Articular chondrocyte of knee joint (primary cell): ENCODE results near the gene PIMREG. TPM values are rescaled to one million over a fixed set of nuclear protein-coding genes. Genes with fewer than 3 reads are reported as not detected.

ENCODE experiments used
- total RNA-seq: library from RNA; depleted of rRNA; stranded (reverse); fragments of >200 nt; gene quantifications from 2 replicates; pipeline ENCODE4 v1.2.3, GENCODE V29; 2012

PIMREG gene
- 11.4 and 17.1 TPM in 2 replicates for total RNA-seq

DNA sequence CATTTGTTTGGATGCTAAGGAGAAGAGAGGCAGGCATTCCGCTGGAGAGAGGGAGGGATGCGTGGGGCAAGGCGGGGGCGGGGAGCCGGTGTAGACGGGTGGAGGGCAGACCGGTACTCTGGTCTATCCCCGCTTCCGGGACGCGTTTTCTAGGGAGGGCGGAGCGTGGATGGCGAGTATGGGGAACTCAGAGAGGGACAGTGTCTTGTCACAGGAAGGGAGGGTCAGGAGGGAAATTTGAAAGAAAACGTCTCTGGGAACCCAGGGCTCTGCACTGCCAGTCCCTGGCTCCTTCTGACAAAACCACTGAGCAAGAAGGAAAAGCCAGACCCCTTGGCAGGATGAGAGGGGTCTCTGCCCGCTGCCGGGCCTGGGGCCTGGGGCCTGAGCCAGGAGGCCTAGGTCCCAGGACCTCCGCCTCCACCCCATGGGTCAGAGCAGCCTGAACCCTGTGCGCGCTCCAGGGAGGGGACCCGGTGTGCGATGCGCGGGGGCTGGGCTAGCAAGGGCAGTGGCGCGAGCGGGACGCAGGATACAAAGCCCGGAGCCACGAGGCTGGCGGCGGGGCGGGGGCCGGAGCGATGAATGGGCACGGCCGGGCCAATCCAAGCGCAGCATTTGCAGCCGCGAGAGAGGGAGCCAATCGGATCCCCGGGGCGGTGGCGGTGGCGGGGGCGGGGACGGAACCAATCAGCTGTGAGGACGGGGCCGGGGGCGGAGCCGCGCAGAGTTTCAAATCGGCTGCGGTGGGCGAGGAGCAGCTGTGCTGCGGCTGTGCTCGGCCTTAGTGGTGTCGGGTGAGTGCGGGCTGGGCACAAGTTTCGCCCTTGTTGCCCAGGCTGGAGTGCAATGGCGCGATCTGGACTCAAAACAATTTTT, at the start of gene PIMREG:
TSS of gene PIMREG (plus strand) at position 764 of the 879 bp plus-strand sequence. CDS start 656 bp downstream, outside the sequence.

GRCh38 chr17:6435051-6435450, 9.2 kb upstream of the PIMREG start, which contains the start of gene AIPL1:
TSS of gene AIPL1 (minus strand) at chr17:6435121. CDS start at chr17:6435104, 17 bp downstream.

Other genes starting within 250 kb of the PIMREG start
- 0.11 and 0.13 TPM in 2 replicates for gene AIPL1, start 9.3 kb upstream of the PIMREG start, total RNA-seq
- 7.1 and 8.8 TPM in 2 replicates for gene PITPNM3, start 112.1 kb downstream of the PIMREG start, total RNA-seq
- 17.6 and 20.9 TPM in 2 replicates for gene KIAA0753, start 196.3 kb downstream of the PIMREG start, total RNA-seq
- gene TXNDC17, start 196.6 kb downstream of the PIMREG start, total RNA-seq: 130 and 138 TPM in 2 replicates
- 9.9 and 12.4 TPM in 2 replicates for gene MED31, start 207.2 kb downstream of the PIMREG start, total RNA-seq
- gene C17orf100, start 207.3 kb downstream of the PIMREG start, total RNA-seq: 0.39 and 0.43 TPM in 2 replicates